Activated CD4-positive, alpha-beta T cell treated with anti-CD3 and anti-CD28 coated beads, Interleukin-2, Interleukin-6, amounts not matched to agents 100 ng/mL and 50 ng/mL, durations not matched to agents 16 hours and 8 hours (primary cell): ENCODE data around the gene ROR2.

Source experiments
- DNase-seq: peaks from one replicate; pipeline ENCODE4 v3.0.0-alpha.2; 2020

The ROR2 gene

DNA sequence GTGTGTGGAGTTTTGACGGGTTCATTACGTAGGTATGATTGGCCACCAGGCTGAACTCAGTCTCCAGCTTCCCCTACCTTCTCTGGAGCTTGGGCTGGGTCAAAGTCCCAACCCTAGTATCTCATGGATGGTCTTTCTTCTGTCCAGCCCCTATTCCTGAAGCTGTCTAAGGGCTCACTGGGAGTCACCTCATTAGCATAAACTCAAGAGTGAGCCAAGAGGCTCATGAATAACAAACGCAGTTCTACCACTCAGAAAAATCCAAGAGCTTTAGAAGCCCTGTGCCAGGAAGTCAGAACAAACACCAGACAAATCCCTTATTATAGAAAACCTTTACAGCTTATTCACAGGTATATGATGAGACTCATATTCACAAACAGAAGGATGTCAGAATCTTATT, 346.1 kb downstream of the ROR2 start:
- no peak for DNase-seq

DNA sequence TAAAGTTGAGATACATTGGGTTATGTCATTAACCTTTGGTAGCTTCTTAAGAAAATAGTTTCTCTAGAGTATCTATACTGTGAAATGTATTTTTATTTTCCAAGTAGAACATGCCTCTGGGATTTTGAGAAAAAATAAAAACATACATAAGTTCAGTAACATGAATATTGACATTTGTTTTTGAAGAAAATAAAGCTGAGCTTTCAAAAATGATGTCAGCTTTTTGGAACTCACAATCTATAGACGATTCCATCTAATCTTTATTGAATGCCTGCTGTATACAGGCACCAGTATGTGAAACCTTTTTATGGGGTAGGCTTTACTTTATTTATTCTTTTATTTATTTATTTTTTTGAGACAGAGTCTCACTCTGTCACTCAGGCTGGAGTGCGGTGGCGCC, 350.5 kb downstream of the ROR2 start:
- DNase-seq: no peak

DNA sequence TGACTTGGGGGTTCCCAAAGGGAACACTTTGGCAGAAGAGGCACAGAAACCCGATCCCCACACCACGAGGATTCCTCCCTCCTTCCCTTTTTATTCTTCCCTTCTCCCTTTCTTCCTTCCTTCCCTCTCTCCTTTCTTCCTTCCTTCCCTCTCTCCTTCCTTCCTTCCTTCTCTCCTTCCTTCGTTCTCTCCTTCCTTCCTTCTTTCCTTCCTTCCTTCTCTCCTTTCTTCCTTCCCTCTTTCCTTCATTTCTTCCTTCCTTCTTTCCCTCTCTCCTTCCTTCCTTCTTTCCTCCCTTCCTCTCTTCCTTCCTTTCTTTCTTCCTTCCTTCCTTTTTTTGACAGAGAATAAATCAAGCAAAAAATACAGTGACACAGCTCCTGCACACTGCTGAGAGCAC, 358.4 kb downstream of the ROR2 start:
- DNase-seq: no peak

DNA sequence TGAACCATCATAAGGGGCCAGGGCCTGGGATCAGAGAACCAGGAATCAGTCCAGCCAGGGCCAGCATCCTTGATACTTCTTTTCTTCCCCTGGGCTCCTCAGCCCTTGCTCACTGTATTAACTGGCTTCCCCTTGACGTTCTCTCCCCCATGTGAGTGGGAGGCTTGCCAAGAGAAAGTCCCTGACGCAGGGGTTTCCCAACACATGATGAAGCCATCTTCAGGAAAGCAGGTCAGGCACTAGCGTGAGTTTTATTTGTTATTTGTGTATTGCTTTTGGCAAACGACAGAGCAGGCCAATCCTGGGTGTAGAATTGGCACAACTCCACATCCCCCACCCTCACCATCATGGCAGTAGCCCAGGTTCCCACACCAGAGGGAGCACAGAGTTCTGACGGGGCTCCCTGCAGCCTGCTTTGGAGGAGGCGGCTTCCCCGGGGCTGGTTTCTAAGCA, 360.9 kb downstream of the ROR2 start:
- DNase-seq: no peak

DNA sequence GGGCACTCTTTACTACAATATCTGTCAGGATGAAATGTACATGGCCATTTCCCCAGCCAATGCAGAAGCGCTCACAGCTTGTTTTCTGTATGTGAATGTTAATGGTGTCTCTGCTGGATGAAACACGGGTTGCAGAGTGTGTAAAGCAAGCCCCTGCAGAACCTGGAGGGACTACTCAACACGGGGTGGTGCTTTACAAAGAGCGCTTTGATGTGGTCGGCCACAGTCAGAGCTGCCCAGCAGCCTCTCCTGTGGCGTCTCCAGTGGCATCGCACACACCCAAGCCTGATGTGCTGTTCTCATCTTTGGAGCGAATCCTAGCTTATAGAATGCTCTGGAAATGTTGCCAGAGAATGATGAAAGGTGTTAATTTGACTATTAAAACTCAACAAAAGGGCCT, 363.7 kb downstream of the ROR2 start:
- no peak for DNase-seq

DNA sequence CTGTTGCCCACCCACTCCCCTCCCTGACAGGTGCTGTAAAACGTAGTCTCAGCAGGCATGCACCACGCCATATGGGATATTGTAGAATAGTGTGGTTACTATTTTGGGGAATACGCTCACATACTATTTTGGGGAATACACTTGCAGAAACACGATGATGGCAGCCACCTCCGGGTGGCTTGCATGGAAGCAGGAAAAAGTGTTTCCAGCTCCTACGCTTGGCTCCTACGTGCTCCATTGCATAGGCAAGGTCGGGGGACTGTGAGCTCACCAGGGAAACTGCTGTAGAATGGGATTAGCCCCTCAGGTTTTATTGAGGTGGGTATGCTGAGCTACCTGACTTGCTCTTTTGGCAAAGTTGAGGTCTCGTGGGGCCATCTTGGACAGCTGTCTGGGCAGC, 366.1 kb downstream of the ROR2 start:
- DNase-seq: no peak

DNA sequence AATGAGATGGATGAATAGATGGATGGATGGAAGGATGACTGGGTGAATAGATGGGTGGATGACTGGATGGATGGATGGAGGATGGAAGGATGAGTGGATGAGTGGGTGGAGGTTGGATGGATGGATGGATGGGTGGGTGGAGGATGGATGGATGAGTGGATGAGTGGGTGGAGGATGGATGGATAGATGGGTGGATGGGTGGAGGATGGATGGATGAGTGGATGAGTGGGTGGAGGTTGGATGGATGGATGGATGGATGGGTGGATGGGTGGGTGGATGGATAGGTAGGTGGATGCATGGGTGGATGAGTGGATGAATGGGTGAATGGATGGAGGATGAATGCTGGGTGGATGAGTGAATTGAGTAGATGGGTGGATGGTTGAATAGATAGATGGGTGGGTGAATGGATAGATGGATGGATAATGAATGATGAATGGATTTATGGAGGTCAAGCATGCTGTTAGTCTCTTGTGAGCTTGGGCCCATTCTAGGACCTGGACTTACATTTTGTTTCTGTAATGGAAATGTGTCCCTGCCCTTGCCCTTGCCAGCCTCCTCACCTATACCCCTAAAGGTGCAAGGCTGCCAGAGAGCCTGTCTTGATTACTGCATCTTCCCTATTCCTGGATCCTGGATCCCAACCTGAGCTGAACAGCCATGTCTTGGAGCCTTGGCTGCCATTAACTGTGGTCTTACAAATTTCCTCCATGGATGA, 366.7 kb downstream of the ROR2 start:
- DNase-seq: no peak

DNA sequence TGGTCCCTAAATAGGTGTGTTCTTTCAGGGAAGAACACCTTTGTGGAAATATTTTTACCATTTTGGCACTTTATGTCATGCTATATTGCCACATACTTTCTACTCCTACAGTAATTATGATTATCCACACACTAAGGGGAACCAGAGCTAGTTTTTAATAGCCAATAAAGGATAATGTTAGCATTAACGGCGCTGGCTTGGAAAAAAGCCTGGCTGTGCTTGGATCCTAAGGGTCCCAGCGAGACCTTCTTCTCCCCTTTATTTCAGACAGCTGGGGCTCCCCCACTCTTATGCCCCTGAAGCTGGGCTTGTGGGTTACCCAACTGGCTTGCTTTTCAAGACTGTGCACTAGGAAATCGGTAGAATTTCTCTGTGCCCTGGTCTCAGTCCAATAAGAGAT, 367.8 kb downstream of the ROR2 start:
- no peak for DNase-seq

DNA sequence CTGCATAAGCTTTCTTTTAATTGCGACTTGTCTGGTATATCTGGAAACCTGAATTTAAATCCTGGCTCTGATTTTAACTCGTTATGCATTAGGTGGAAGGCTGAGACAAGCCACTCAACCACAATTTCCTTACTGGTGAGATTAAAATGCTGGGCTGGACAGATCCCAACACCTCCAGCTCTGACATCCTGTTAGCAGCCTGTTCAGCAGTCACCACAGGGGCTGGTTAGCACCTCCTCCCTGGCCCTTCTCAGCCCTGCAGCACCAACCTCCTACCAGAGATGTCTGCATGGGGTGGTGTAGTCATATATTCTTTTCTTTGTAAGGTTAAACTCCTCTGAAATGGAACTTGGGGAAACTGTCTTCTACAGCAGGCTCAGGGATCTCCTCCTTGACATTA, 369.9 kb downstream of the ROR2 start:
- DNase-seq: peak; percentile 4

DNA sequence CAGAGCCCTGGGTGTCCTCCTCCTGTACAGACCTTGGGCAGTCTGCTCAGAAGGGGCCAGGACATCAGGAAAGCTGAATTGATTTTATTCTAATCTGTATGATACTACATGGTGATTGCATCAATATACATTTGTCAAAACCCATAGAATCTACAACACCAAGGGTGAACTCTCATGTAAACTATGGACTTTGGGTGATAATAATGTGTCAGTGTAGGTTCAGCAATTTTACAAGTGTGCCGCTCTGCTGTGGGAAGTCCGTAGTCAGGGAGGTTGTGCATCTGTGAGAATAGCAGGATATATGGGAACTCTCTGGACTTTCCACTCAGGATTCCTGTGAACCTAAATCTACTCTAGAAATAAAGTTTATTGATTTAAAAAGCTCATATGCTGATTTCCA, 371.1 kb downstream of the ROR2 start:
- no peak for DNase-seq

DNA sequence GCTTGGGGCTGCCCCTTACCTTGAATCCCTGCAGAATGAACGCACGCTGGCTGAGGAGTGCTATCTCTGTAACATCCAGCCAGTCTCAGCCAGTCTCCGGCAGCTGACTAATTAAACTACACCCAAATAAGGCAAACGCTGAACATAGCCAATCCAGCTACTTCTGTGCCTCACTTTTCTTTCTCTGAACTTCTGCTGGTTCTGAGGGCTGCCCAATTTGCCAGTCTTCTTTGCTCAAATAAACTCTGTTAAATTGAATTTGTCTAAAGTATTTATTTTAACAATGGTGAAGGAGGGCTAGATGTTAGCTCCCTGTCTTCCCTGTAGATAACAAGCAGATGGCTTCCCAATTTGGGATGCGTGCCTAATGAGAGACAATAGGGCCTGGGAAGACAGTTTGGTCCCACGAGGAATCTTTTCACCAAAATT, 372.4 kb downstream of the ROR2 start:
- no peak for DNase-seq

DNA sequence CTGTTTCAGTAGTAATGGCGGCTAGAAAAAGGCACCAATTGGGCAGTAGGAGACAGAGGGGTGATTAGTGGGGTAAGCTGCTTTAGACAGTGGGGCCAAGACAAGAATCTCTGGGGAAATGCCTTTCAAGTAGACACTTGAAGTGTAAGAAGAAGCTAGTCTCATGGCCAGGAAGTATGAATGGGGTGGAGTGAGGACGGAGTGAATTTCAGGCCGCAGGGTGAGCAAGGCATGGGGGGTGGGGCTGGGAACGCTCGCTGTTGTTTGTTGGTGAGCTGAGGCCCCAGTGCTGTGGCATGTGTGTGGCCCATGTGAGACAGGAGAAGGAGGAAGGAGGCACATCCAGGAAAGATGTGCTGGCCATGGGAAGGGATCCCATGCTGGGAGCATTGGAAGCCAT, 377.2 kb downstream of the ROR2 start:
- DNase-seq: no peak

DNA sequence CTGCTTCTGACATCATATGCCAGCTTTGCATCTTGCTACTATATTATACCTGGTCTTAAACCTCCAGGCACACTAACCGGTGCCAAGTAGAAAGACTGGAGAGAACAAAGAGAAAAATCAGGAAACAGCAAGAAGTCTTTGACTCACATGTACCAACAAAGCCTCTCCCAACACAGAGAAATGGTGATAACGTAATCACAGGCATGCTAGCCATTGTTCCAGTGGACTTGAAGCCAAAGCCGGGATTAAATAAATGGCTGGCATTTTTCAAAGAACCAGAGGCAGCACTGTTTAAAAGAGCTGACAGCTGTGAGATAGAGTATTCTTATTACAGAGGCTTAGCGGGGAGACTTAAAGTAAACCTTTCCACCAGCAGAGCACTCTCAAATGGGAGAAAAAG, 378.0 kb downstream of the ROR2 start:
- DNase-seq: no peak

DNA sequence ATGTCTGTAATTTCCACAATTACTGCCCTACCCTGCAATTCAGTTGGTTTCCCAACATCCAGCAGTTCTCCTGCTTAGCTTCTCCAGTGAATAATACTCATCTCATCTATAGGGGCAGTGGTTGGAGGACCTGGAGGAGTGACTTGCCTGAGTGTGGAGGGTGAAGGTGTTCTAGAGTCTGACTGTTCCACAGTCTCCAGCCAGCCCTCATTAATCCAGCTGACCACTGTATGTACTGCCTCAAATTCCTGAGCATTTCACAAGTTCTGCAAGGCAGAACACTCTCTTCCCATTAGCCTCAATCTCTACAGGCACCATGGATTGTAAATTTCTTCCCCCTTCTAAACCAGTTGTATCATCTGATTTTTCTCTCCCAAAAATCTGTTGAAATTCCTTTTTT, 379.0 kb downstream of the ROR2 start:
- DNase-seq: no peak

DNA sequence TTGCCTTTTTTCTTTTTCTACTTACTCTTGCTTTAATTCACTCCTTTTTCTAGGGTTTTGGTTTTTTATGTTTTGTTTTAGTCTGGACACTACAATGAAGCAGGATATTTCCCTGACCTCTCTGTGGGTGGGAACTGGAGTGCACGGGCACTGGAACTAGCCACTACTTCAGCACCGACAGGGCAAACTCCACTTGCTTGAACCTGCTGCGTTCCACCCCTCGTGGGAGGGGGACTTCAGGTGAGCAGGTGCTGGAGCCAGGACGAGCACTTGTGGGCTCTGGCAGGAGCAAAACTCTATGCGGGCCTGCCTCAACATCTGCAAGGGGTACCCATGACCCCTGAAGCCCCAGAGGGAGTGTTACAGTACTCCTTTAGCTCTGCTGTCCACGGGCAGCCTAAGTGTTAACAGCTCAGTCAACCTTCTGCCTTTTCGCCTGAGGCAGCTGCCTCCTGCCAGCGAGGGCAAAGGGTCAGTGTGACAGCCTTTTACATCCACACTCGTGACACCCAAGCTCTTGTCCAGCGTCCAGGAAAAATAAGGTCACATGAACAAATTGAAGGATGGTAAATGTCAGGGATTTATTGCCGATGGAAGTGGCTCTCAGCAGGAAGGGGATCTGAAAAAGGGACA, 382.3 kb downstream of the ROR2 start:
- DNase-seq: no peak

DNA sequence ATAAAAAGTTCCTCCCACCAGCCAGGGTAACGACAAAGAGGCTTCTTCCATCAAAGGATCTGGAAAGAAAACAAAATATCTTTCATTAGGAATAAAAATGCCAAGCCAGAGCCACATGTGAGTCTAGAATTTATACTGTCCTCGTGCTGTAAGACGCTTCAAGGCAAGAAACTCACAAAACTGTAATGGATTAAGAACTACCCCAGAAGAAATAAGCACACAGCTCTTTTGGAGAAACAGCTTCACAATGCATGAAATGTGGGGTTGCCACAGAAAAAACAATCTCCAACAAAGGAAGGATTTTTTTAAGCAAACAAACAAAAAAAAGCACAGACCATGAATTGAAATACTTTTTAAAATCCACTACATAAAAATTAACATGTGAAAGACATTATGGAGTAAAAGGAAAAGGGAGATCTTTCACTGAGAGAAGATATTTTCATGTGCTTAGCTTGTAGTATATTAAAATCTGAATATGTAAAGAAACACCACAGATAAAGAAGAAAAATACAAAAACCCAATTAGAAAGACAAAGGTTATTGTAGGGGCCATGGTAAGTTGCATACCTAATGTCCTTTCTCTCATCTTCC, 385.9 kb downstream of the ROR2 start:
- no peak for DNase-seq

DNA sequence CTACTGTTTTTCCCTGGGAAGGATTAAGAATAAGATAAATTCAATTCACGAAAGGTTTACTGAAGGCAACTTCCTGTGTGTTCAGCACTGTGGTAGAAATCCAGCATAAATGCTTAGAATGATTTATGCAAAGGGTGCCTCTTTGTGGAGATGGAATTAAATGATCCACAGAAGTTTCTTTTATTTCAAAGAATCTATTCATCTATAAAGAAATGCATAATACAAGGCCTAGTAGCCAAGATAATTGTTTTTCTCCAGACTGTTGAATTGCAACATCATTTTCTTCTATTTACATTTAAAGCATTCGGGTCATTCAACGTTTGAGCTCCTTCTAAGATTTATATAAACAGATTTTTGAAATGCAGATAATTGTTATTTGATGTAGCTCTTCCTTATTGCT, 387.6 kb downstream of the ROR2 start:
- no peak for DNase-seq

DNA sequence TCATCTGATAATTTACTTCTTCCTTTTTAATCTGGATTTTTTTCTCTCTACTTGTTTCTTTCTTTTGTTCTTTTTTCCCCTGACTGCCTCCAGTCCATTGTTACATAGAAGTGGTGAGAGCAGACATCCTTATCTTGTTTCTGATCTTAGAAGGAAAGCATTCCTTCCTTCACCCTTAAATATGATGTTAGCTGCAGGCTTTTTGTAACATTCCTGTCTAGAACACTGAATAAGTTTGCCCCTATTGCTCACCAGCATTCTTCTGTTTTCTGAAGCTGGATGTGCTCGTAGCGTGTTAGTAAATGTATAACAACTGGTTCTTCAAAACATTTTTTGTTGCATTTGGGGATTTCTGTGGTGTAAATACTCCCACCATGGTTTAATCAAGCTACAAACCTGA, 389.7 kb downstream of the ROR2 start:
- no peak for DNase-seq

DNA sequence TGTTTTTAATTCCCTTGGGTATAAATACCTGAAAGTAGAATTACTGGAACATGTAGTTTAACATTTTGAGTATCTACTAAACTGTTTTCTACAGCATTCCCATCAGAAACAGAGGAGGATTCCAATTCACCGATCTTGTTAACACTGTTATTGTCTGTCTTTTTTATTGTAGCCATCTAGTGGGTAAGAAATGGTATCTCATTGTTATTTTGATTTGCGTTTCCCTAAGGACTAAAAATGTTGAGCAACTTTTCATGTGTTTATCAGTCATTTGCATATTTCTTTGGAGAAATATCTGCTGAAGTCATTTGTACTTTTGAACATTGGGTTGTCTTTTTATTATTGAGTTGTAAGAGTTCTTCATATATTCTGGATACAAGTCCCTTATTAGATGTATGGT, 391.1 kb downstream of the ROR2 start:
- DNase-seq: no peak

DNA sequence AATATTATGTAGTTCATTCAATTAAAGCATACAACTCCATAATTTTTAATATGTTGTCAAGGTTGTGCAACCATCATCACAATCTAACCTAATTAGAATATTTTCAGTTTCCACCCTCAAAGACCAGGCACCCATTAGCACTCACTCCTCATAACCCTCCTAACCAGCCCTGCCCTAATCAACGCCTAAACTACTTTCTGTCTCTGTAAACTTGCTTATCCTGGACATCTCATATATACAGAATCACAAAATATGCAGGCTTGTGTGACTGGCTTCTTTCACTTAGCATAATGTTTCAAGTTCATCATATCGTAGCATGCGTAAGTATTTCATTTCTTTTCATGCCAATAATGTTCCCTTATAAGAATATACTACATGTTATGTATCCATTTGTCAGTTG, 391.6 kb downstream of the ROR2 start:
- no peak for DNase-seq

DNA sequence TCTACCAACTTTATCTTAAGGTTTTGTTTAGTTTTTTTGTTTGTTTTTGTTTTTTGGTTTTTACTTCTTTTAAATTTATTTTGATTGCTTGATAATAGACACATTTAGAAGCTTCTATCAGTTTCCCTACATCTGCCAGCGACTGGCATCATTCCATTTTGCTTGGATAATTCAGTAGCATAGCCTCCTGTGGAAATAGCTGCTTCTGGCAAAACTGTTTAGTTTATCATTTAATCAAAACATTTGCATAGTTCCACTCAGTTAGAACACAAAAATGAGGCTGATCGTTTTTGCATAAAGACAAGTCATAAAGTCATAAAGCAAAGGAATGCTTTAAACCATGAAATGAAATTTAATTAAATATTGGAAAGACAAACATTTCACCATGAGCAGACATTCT, 392.7 kb downstream of the ROR2 start:
- no peak for DNase-seq

DNA sequence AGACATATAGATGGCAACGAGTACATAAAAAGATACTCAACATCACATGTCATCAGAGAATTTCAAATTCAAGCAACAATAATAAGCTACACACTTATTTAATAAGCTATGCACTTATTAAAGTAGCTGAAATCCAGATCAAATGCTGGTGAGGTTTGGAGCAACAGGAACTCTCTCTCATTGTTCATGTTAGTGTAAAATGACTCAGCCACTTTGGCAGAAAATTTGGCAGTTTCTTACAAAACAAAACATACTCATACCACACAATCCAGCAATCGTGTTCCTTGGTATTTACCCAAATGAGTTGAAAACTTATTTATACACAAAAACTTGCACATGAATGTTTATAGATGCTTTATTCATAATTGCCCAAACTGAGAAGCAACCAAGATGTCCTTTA, 394.9 kb downstream of the ROR2 start:
- no peak for DNase-seq

DNA sequence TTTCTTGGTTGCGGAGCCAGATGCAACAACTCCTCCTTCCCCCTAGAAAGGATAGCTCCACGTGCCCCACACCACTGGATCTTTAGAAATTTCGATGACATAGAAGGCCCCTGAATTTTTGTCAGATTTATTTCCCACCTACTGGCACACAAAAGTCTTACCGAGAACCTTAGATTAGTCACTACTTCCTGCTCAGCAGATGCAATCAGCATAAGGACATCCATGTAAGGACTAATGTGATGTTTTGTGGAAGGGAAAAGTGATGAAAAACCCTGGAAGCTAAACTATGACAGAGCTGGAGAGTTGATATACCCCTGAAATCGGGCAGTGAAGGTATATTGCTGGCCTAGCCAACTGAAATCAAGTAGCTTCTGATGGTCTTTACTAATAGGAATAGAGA, 400.9 kb downstream of the ROR2 start:
- peak; percentile 3 for DNase-seq

DNA sequence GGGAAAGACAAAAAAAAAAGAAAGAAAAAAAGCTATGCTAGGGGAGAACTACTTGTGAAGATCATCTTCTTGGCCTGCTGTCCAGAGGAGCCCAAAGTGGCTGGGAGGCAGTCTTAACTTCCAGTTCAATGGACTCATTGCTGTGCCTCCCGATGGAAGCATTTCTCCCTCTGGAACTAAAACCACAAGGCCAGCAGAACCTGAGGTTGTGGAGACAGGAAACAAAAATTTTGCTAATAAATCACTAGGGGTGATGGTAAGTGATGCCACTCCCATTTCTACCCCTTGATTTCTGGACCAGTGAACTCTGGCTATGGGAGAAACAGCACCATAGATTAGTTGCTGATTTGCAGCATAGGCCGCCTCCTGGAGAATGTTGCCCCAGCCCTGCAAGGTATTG, 402.9 kb downstream of the ROR2 start:
- no peak for DNase-seq

DNA sequence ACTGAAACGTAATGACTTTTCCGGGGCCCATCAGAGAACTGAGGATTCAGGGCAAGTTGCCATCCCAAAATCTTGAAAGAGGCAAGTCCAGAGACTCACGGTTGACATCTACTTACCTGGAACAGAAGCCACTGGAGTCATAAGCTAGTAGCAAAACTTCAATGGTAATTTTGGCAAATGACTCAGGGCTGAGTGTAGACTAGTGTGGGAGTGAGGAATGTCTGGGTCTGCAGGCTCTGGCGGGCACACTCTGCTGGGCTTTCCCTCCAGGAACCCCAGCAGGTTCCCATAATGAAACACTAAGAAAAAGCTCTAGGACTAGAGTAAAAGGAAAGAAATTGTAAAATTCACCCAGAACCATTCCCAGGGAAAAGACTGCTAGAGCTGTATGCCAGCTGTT, 403.5 kb downstream of the ROR2 start:
- no peak for DNase-seq
